GM18498 (cell line): ENCODE data around the gene RSRC1.

Experiments used
- ATAC-seq: cut with Tn5 transposase; IDR thresholded peaks from one replicate; pipeline ENCODE4 v1.9.1; 2021; ENCODE audit warnings: mild to moderate bottlenecking, moderate library complexity; ENCODE audit not compliant: unreplicated experiment

Gene RSRC1

GRCh38 chr3:158127250-158128219 lies 17.6 kb downstream of the RSRC1 start:
- no peak for ATAC-seq

- no peak for ATAC-seq
Measured at GRCh38 chr3:158128755-158129154, 18.9 kb downstream of the RSRC1 start.

GRCh38 chr3:158134363-158134762 lies 24.5 kb downstream of the RSRC1 start:
- no peak for ATAC-seq

- no peak for ATAC-seq
Measured at GRCh38 chr3:158140396-158140795, 30.5 kb downstream of the RSRC1 start.

GRCh38 chr3:158148218-158148617 lies 38.3 kb downstream of the RSRC1 start:
- ATAC-seq = no peak

- no peak for ATAC-seq
Measured at GRCh38 chr3:158152186-158152585, 42.3 kb downstream of the RSRC1 start.

- ATAC-seq = no peak
Measured at GRCh38 chr3:158158969-158159368, 49.1 kb downstream of the RSRC1 start.

- ATAC-seq = no peak
Measured at GRCh38 chr3:158159714-158160113, 49.8 kb downstream of the RSRC1 start.

- ATAC-seq = no peak
Measured at GRCh38 chr3:158160958-158161357, 51.1 kb downstream of the RSRC1 start.

- no peak for ATAC-seq
Measured at GRCh38 chr3:158165141-158165655, 55.3 kb downstream of the RSRC1 start.

- no peak for ATAC-seq
Measured at GRCh38 chr3:158165730-158166129, 55.8 kb downstream of the RSRC1 start.

GRCh38 chr3:158166223-158166622 lies 56.3 kb downstream of the RSRC1 start:
- no peak for ATAC-seq

- no peak for ATAC-seq
Measured at GRCh38 chr3:158167737-158168557, 58.1 kb downstream of the RSRC1 start.

GRCh38 chr3:158169091-158169491 lies 59.2 kb downstream of the RSRC1 start:
- no peak for ATAC-seq

GRCh38 chr3:158181096-158181495 lies 71.2 kb downstream of the RSRC1 start:
- no peak for ATAC-seq

GRCh38 chr3:158185711-158186110 lies 75.8 kb downstream of the RSRC1 start:
- no peak for ATAC-seq

- ATAC-seq = no peak
Measured at GRCh38 chr3:158200955-158201354, 91.1 kb downstream of the RSRC1 start.

GRCh38 chr3:158205324-158205723 lies 95.4 kb downstream of the RSRC1 start:
- ATAC-seq = no peak

GRCh38 chr3:158205994-158206393 lies 96.1 kb downstream of the RSRC1 start:
- peak; percentile 84 for ATAC-seq

- ATAC-seq = no peak
Measured at GRCh38 chr3:158210067-158210466, 100.2 kb downstream of the RSRC1 start.

- no peak for ATAC-seq
Measured at GRCh38 chr3:158213461-158213860, 103.6 kb downstream of the RSRC1 start.

GRCh38 chr3:158217992-158218391 lies 108.1 kb downstream of the RSRC1 start:
- ATAC-seq = no peak
